ENCODE results near the gene PARD6G.

Gene PARD6G

GRCh38 chr18:80147418-80148325 is 99.6 kb downstream of the PARD6G start:
- FAIRE-seq: peak; percentile 78
- peak; percentile 85 for DNase-seq (ENCODE audit: low spot score)

- FAIRE-seq (no peak), DNase-seq (ENCODE audit: low spot score) (no peak)
These were observed 100.3 kb downstream of the PARD6G start for GRCh38 chr18:80147037-80147417.

- FAIRE-seq (no peak), DNase-seq (ENCODE audit: low spot score) (no peak)
These were observed 102.0 kb downstream of the PARD6G start for GRCh38 chr18:80145196-80145804.

- FAIRE-seq (no peak), DNase-seq (ENCODE audit: low spot score) (no peak)
These were observed 103.4 kb downstream of the PARD6G start for GRCh38 chr18:80143881-80144280.

- FAIRE-seq: no peak
- DNase-seq (ENCODE audit: low spot score): no peak
These were observed 106.8 kb downstream of the PARD6G start for GRCh38 chr18:80140455-80140985.

DNA sequence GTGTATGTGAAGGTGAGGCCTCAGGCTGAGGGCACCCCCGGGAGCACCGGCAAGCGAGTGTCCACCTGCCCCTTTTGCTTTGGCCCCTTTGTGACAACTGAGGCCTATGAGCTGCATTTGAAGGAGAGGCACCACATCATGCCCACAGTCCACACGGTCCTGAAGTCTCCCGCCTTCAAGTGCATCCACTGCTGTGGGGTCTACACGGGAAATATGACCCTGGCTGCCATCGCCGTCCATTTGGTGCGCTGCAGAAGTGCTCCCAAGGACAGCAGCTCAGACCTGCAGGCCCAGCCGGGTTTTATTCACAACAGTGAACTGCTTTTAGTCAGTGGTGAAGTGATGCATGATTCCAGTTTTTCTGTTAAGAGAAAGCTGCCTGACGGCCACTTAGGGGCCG is 109.3 kb downstream of the PARD6G start:
- no peak for DNase-seq (ENCODE audit: low spot score)
- FAIRE-seq: no peak

DNA sequence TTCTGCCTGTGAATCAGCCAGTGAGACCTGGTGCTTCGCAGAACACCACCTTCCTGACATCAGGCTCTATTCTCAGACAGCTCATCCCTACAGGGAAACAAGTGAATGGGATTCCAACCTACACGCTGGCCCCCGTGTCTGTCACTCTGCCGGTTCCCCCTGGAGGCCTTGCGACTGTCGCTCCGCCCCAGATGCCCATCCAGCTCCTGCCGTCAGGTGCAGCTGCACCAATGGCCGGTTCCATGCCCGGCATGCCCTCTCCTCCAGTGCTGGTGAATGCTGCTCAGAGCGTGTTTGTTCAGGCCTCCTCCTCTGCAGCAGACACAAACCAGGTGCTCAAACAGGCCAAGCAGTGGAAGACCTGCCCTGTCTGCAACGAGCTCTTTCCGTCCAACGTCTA is 110.2 kb downstream of the PARD6G start:
- DNase-seq (ENCODE audit: low spot score): no peak
- FAIRE-seq: no peak

- no peak for FAIRE-seq
- no peak for DNase-seq (ENCODE audit: low spot score)
These were observed 110.6 kb downstream of the PARD6G start for GRCh38 chr18:80136679-80137078.

DNA sequence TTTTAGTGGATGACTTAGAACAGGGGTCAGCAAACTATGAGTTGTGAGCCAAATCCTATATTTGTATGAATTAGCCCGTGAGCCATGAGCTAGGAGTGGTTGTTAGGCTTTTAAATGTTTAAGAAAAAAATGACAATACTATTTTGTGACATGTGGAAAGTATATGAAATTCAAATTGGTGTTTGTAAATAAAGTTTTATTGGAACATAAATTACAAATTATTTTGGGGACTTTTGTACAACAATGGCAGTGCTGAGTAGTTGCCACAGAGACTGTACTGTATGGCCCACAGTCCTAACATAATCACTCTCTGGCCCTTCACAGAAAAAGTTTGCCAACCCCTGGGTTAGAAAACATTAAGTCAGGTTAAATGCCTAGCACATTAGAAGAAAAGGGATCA is 112.2 kb downstream of the PARD6G start:
- DNase-seq (ENCODE audit: low spot score) (no peak), FAIRE-seq (no peak)

DNA sequence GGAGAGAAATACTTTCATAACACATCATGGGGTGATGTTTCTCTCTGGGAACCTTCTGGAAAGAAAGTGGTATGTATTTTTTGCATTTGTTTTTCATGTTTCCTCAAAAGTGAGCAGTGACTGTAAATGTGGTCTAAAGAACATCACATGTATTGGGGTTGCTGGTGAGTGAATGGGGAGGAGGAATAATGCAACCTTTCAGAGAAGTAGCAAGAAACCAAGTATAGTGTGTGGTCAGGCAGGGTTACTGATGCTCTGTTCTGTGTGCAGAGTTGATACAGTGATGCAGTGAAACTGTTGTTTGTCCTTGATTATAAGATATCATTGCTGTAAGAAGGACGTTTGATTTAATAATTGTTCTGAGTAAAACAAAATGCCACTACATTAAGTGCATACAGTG is 114.2 kb downstream of the PARD6G start:
- FAIRE-seq (no peak), DNase-seq (ENCODE audit: low spot score) (no peak)

GRCh38 chr18:80132180-80132812 is 115.0 kb downstream of the PARD6G start:
- FAIRE-seq (no peak), DNase-seq (ENCODE audit: low spot score) (no peak)

GRCh38 chr18:80130555-80130954 is 116.8 kb downstream of the PARD6G start:
- no peak for DNase-seq (ENCODE audit: low spot score)
- FAIRE-seq: no peak

DNA sequence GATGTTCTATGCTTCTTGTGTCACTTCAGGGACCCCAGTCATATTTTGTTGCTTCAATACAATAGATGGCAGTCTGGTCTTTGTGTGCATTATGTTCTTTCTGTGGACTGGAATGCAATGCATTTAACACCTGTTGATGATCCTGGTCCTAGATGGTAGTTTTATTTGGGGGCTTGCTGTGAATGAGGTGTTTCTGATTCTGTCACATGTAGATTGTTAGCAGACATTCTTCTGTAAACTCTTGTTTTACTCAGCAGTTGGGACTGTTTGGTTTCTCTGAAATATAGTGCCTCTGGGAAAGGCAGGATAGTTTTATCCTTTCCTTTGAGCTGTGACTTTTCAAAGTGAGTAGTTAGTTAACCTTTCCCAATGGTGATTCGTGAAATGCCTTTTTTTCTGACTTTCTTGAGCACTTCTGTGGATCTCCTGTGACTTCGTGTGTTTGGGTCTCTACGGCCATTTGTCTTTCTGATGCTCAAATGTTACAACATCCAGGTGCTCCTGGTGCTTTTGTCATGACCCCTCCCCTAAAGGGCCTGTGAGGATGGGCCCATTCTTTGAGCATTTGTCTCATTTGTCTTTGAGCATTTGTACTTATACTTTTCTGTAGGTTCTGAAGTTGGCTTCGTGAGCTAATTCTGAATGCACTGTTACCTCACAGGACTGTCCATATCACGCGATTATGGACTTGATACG is 117.5 kb downstream of the PARD6G start:
- DNase-seq (ENCODE audit: low spot score) (no peak), FAIRE-seq (no peak)

DNA sequence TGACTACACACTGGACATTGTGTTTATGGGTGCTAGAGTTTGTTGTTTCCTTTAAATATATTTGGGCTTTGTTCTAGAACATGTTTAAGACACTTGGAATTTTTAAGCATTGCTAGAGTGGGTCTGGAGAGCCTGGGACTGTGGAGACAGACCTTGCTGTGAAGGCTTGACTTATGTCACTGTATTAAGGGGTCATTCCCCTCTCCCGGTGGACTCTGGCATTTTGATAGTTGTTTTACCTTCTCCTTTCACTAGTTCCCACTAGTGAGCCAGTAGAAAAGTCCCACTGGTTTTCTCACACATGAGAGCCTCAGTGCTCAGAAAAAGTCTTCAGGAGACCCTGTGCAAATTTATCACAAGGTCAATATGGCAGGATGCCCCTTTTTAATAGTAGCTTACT is 119.7 kb downstream of the PARD6G start:
- FAIRE-seq (no peak), DNase-seq (ENCODE audit: low spot score) (no peak)

GRCh38 chr18:80126797-80127196 is 120.5 kb downstream of the PARD6G start:
- no peak for FAIRE-seq
- DNase-seq (ENCODE audit: low spot score): no peak

DNA sequence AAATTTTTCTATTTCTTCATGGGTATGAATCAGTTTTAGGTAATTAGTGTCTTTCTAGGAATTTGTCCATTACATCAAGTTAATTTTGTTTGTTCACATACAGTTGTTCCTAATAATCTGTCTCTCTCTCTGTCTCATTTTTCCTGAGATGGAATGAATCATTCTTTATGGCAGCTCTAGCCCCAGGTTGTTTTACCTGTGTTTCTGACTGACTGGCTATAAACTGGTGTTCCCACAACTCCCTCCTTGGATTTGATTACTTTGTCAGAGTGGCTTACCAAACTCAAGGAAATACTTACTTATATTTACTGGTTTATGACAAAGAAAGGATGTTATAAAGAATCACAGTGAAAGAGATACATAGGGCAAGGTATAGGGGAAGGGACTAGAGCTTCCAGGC is 123.2 kb downstream of the PARD6G start:
- FAIRE-seq (no peak), DNase-seq (ENCODE audit: low spot score) (no peak)

DNA sequence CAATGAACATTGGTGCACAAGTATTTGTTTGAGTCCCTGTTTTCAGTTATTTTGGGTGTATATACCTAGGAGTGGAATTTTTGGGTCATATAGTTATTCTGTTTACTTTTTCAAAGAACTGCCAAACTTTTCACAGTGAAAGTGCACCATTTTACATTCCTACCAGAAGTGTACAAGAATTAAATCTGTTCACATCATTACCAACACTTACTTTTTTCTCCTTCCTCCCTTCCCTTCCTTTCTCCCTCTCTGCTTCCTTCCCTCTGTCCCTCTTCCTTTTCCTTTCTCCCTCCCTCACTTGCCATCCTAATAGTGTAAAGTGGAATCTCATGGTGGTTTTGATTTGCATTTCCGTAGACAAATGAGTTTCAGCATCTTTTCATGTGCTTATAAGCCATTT is 126.4 kb downstream of the PARD6G start:
- FAIRE-seq: no peak
- DNase-seq (ENCODE audit: low spot score): no peak

DNA sequence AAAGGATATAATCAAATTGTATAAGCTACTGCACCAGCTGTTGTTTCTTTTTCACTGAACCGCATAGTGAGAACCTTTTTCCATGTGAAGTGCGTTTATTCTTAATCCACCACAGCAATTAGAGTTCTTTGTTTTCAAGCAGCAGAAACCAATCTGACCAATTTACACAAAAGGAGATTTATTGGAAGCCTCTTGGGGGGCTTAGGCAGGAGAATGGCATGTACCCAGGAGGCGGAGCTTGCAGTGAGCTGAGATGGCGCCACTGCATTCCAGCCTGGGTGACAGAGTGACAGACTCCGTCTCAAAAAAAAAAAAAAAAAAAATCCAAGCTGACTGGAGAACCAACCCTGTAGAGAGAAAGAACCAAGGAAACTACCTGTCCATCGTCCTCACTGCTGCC is 128.2 kb downstream of the PARD6G start:
- FAIRE-seq (no peak), DNase-seq (ENCODE audit: low spot score) (no peak)

DNA sequence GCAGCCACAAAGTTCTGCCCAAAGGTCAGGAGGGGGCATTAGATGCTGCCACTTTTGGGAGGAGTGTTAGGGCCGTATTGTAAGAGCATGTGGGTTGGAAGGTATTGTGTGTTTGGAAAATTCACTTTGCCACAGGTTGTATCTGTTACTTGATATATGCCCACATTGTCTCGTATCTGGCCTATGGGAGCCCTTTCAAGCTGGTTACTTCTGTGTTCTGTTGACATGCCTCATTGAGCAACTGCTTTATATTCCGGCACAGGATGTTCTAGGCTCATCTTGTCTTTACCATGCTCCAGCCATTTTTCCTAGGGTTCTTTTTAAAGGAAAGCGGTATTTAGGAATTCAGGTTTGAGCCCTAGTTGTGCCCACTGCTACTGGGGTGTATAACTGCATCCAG is 132.3 kb downstream of the PARD6G start:
- no peak for FAIRE-seq
- no peak for DNase-seq (ENCODE audit: low spot score)

DNA sequence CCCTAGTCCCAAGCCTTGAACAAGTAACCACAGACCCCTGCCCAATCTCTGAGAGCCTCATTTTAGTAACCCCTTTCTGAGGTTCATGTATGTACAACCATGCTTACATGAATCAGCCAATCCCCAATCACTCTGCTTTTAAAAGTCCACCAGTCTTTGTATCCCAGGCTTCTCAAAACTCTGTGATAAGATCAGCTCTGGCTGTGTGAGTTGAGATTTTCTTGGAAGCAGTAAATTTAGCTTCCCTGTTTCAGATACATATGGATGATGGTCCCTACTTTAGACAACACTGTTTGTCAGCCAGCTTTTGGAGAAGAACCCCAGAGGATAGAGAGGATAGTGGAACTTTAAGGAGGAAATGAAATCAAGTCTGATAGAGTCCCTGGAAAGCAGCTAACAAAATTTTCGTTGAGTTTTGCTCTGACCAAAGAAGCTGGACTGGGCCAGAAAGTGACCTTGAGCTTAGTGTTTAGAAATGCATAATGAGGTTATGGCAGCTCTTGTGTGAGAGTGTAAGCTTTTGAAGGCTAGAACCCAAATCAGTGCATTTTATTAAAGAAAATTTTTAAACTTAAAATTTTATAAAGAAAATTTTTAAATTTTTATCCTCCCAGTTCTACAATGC is 134.6 kb downstream of the PARD6G start:
- DNase-seq (ENCODE audit: low spot score) (no peak), FAIRE-seq (no peak)

DNA sequence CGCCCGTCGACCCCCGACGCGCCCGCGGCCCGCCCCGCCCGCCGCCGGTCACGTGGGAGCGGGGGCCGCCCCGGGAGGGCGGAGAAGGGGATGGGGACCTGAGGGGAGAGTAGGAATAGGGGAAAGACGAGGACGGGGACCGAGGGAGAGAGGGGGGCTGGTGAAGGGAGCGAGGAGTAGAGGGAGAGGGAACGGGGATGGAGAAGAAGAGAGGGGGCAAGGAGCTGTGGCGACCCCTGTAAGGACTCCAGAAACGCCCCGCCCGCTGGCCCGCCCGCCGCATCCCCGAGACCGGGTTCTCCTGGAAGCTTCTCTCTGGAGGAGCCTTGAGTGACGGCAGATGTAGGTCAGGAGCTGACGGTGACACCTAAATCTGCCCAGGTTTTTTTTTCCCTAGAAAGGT is 137.6 kb downstream of the PARD6G start:
- DNase-seq (ENCODE audit: low spot score): no peak
- no peak for FAIRE-seq
